Mononuclear cell (primary cell): Measurements from ENCODE around the gene RGS3. TPM values are rescaled to one million over a fixed set of nuclear protein-coding genes. Genes with fewer than 3 reads are reported as not detected.
A peak's percentile ranks its signal among the peaks of the same experiment; 100 is the strongest.

Experiments used
- H3K27me3 ChIP-seq: 2 replicates; pipeline ENCODE4 v1.6.0; 2011; ENCODE audit warnings: low read length, control low read depth; ENCODE audit not compliant: insufficient read depth
- H3K4me1 ChIP-seq: 2 replicates; pipeline ENCODE4 v1.5.1; 2011; ENCODE audit warnings: mild to moderate bottlenecking, low read length, control low read depth; ENCODE audit not compliant: insufficient read depth
- H3K4me3 ChIP-seq: 2 replicates; pipeline ENCODE4 v1.5.1; 2011; ENCODE audit warnings: mild to moderate bottlenecking, low read length, moderate library complexity
- H3K9me3 ChIP-seq: 2 replicates; pipeline ENCODE4 v1.5.1; 2011; ENCODE audit warnings: low read depth, mild to moderate bottlenecking, control low read depth, low read length
- total RNA-seq: library from RNA; depleted of rRNA; stranded (reverse); fragments of >200 nt; gene quantifications from one replicate; pipeline ENCODE4 v1.2.3, GENCODE V29; 2012

RGS3 gene
- total RNA-seq, 1 donor, result 15.4 TPM

DNA sequence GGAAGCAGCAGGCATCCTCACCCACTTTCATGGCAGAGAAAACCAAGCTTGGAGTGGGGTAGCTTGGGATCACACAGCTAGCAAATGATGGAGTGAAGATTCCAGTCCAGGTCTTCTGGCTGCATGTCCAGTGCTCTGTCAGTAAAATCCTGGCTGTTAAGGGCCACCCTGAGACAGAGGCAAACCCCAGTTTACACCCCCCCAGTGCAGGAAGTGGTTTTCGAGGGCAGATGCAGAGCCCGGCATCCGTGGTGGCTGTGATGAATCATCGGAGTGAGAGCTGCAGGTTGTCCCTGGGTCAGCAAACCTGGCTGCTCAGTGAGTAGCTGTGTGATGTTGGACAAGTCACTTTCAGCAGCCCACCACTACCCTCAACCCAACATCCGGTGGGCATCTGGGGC is 115.4 kb downstream of the RGS3 start:
- H3K27me3 ChIP-seq, result no peaks in the 10 kb centered on the region
- H3K4me1 ChIP-seq, result peaks cover 63% of the 10 kb centered on the region
- H3K4me3 ChIP-seq, result no peak overlapping the region
- no peaks in the 10 kb centered on the region for H3K9me3 ChIP-seq

GRCh38 chr9:113579283-113580040 is 115.9 kb downstream of the RGS3 start:
- no peaks in the 10 kb centered on the region for H3K9me3 ChIP-seq
- H3K4me1 ChIP-seq, result peaks cover 69% of the 10 kb centered on the region
- H3K27me3 ChIP-seq, result no peaks in the 10 kb centered on the region
- H3K4me3 ChIP-seq, result no peak overlapping the region

DNA sequence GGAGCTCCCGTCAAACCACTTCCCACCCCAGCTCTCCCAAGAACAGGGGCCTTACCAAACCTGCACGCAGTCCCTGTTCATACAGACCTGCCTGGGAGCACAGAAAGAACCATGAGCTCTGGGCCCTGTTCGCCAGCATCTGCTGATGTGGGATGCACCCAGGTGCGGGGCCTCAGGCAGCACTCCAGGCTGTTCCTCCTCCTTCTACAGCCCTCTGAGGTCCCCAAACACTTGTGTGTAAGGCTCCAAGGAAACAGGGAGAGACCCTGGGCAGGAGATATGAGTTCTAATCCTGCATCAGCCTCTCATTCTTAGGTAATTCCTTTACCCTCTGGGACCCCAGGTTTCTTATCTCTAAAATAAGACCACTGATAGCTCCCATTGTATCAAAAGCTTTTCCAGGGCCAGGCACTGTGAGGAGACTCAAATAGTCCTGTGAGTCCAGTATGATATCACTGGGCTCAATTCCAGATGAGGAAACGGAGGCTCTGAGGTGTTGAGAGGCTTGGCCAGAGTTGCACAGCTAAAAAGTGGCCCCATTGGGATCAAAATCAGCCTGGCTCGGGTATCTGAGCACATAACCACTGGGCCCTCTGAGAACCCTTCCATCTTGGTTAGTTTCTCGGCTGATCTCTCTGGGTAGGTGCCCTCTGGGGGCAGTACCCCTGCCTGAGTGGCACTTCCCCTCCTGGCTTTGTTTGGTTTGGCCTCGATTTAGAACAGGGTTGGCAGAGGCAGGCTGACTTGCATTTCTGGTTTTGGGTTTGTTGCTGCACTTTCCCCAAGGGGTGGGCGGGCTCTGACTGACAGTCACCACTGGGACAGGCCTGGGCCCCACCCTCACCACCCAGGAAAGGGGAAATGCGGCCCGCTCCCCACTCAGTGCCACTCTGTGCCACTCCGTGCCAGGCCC is 116.8 kb downstream of the RGS3 start:
- Histone ChIP-seq H3K4me3 (peak overlapping the region; percentile 43), H3K27me3 (no peaks in the 10 kb centered on the region), H3K9me3 (no peaks in the 10 kb centered on the region), H3K4me1 (peaks cover 75% of the 10 kb centered on the region)

DNA sequence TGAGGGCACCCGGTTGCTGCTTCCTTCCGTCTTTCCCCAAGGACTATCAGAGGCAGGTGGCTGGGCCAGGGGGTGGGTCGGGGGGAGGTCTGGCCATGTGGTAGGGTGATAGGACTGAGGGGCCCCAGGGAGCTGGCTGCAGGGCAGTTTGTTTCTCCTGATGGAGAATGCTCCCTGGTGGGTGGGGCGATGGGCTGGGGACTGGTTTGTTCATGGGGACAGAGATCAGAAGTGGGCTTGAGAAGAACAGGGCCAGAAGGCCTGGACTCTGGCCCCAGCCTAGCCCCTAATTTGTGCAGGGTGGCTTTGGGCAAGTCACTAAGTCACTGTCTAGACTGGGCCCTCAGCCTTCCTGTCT is 117.4 kb downstream of the RGS3 start:
- Histone ChIP-seq H3K27me3 (no peaks in the 10 kb centered on the region), H3K9me3 (no peaks in the 10 kb centered on the region), H3K4me1 (peaks cover 81% of the 10 kb centered on the region), H3K4me3 (peak overlapping the region; percentile 43)

- Histone ChIP-seq H3K4me3 (peak overlapping the region; percentile 43), H3K4me1 (peaks cover 93% of the 10 kb centered on the region)
Observed at GRCh38 chr9:113581865-113582697, 118.6 kb downstream of the RGS3 start.

GRCh38 chr9:113582698-113583200 is 119.2 kb downstream of the RGS3 start:
- Histone ChIP-seq H3K27me3 (no peaks in the 10 kb centered on the region), H3K4me1 (peaks cover 93% of the 10 kb centered on the region), H3K9me3 (no peaks in the 10 kb centered on the region), H3K4me3 (no peak overlapping the region)

More at GRCh38 chr9:113581865-113582697, 118.6 kb downstream of the RGS3 start:
- Histone ChIP-seq H3K9me3 (no peaks in the 10 kb centered on the region), H3K27me3 (no peaks in the 10 kb centered on the region)

GRCh38 chr9:113583511-113584427 is 120.2 kb downstream of the RGS3 start:
- H3K4me3 ChIP-seq, result no peak overlapping the region
- H3K4me1 ChIP-seq, result peaks cover 93% of the 10 kb centered on the region
- H3K9me3 ChIP-seq, result no peaks in the 10 kb centered on the region
- H3K27me3 ChIP-seq, result no peaks in the 10 kb centered on the region

DNA sequence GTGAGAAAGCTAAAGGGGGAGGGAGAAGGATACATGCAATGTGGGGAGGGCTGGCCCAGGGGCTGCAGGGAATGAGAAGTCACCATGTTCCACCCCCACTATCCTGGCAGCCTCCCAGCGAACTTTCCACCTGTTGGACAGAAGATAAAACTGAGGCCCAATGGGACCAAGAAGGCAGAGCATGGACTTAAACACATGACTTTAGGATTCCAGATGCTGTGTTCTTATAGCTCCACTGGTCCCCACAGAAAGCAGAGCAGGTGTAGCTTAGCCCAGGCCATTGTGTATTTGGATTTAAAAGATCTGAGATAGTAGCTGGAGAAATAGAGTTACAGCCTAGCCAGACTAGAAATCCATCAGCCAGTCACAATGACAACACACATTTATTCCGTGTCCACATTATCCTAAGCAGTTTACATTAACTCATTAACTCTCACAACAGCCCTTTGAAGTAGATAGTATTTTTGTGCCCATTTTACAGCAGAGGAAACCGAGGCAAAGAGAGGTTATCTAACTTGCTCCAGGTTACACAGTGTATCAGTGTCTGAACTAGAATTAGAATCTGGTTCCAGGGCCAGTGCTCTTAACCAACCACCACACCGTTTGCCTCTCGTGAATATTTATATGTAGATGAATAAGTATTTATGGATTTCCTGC is 121.0 kb downstream of the RGS3 start:
- no peaks in the 10 kb centered on the region for H3K27me3 ChIP-seq
- H3K4me1 ChIP-seq, result peaks cover 93% of the 10 kb centered on the region
- no peaks in the 10 kb centered on the region for H3K9me3 ChIP-seq
- H3K4me3 ChIP-seq, result no peak overlapping the region

- Histone ChIP-seq H3K9me3 (no peaks in the 10 kb centered on the region), H3K4me3 (no peak overlapping the region), H3K4me1 (peaks cover 92% of the 10 kb centered on the region), H3K27me3 (no peaks in the 10 kb centered on the region)
Observed at GRCh38 chr9:113585085-113585442, 121.5 kb downstream of the RGS3 start.

DNA sequence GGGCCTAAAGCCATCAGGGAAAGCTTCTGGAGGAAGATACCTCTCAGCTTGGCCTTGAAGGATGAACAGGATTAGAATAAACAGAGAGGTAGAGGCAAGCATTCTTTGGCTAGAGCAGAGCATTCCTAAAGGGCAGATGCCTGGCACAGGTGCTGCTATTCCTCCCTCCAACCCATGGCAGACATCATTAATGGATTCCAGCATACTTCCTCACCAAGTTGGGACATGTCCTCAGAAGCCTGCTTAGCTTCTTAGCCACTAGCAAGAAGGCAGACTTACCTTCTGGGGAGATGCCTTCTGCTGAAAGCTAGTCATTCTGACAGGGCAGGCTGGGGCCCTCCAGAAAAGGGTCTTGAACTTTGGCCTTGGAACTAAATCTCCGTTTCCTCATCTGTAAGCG is 122.0 kb downstream of the RGS3 start:
- H3K4me3 ChIP-seq, result no peak overlapping the region
- H3K27me3 ChIP-seq, result no peaks in the 10 kb centered on the region
- H3K4me1 ChIP-seq, result peaks cover 87% of the 10 kb centered on the region
- H3K9me3 ChIP-seq, result no peaks in the 10 kb centered on the region

- Histone ChIP-seq H3K4me3 (no peak overlapping the region), H3K27me3 (no peaks in the 10 kb centered on the region), H3K4me1 (peaks cover 77% of the 10 kb centered on the region), H3K9me3 (no peaks in the 10 kb centered on the region)
Observed at GRCh38 chr9:113587471-113588031, 124.0 kb downstream of the RGS3 start.

- Histone ChIP-seq H3K4me3 (no peak overlapping the region), H3K4me1 (peaks cover 71% of the 10 kb centered on the region), H3K27me3 (no peaks in the 10 kb centered on the region), H3K9me3 (no peaks in the 10 kb centered on the region)
Observed at GRCh38 chr9:113588242-113588810, 124.8 kb downstream of the RGS3 start.

GRCh38 chr9:113588936-113589335 is 125.4 kb downstream of the RGS3 start:
- no peaks in the 10 kb centered on the region for H3K27me3 ChIP-seq
- peaks cover 73% of the 10 kb centered on the region for H3K4me1 ChIP-seq
- H3K4me3 ChIP-seq, result no peak overlapping the region
- no peaks in the 10 kb centered on the region for H3K9me3 ChIP-seq
